OCI-M1 (cell line): ENCODE measurements around the gene ANXA11.

Experiments used
- DNase-seq: peaks from one replicate; lab custom pipeline; 2025; lab: John Stamatoyannopoulos, UW

ANXA11 gene

DNA sequence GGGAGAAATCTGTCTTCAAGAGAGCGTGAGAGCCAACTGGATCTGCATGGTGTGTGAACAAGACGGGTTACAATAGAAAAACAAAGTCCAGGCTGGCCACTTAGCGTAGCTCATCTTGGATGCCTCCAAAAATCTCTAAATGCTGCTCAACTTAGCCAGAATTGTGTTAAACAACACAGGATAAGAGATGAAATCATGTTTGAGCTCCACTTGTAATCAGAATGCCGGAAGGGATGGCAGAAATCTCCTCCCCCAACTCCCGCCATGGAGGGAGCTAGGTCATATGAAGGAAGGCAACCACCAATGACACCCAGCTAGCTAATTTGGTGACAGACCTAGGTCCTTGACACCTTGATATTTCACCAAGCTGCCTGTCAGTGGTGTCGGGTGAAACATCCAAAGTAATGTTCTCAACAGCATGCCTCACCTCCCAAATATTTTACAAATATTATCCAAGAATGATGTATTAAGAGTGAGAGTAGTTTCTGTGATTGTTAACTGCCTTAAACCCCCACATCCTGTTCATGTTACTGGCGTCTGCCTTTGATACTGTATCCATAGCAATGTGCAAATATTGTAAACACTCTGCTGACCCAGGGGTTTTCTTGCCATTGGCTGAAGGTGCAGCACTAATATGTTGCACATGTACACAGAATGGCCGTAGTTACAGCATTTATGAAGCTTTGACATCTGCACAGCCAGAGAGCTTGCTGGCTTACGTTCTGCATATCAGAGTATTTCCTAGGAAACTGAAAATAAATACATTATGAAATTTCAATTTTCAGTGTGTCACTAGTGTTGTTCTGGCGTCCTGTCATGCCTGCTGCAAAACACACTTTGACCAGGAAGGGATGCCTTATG, 101.0 kb downstream of the ANXA11 start:
- no peak for DNase-seq
